CD8-positive, alpha-beta memory T cell (primary cell): ENCODE results near the gene RGS6. TPM values are rescaled to one million over a fixed set of nuclear protein-coding genes. Genes with fewer than 3 reads are reported as not detected.

ENCODE experiments used
- CTCF ChIA-PET: fragments of 350-600 bp; sonication (Branson Sonifier 250); formaldehyde crosslinking; loops from one replicate; lab custom pipeline; 2021; ENCODE audit warnings: antibody characterized with exemption; lab: Charles Lee
- POLR2A ChIA-PET: fragments of 350-600 bp; sonication (Branson Sonifier 250); formaldehyde crosslinking; loops from one replicate; lab custom pipeline; 2021; ENCODE audit warnings: antibody characterized with exemption; lab: Charles Lee
- DNase-seq, 5 donors: peaks; one replicate each; pipeline versions ENCODE4 v3.0.0 to v3.0.0-alpha.2; 2020 to 2022; ENCODE audit warnings: mixed read lengths in 1 of 5
- H3K27ac ChIP-seq: one replicate; pipeline ENCODE4 v1.7.0; 2013; ENCODE audit warnings: low read depth, mild to moderate bottlenecking, low read length, moderate library complexity
- H3K27me3 ChIP-seq: 2 replicates; pipeline ENCODE4 v1.7.0; 2013; ENCODE audit warnings: low read length, mild to moderate bottlenecking; ENCODE audit not compliant: insufficient read depth, poor library complexity, severe bottlenecking
- H3K36me3 ChIP-seq: 2 replicates; pipeline ENCODE4 v1.7.0; 2013; ENCODE audit warnings: mild to moderate bottlenecking, low read length, moderate library complexity; ENCODE audit not compliant: insufficient read depth
- H3K4me1 ChIP-seq: 2 replicates; pipeline ENCODE4 v1.7.0; 2013; ENCODE audit warnings: mild to moderate bottlenecking, low read length, moderate library complexity; ENCODE audit not compliant: insufficient read depth
- H3K4me3 ChIP-seq: 2 replicates; pipeline ENCODE4 v1.7.0; 2013; ENCODE audit warnings: mild to moderate bottlenecking, low read length
- H3K9me3 ChIP-seq: 2 replicates; pipeline ENCODE4 v1.7.0; 2013; ENCODE audit warnings: mild to moderate bottlenecking, low read length
- H3K27ac Mint-ChIP-seq, 8 donors: one replicate each; pipeline ENCODE4 v1.8.0; 2020 to 2021; ENCODE audit warnings: mixed read lengths in 8 of 8, mild to moderate bottlenecking in 6 of 8, inconsistent platforms in 3 of 8, moderate library complexity in 3 of 8
- H3K27me3 Mint-ChIP-seq, 2 donors: one replicate each; pipeline ENCODE4 v1.8.0; 2020 to 2021; ENCODE audit warnings: mixed read lengths in 2 of 2, mild to moderate bottlenecking in 1 of 2, moderate library complexity in 1 of 2
- H3K36me3 Mint-ChIP-seq, 3 donors: one replicate each; pipeline ENCODE4 v1.8.0; 2020 to 2021; ENCODE audit warnings: mixed read lengths in 3 of 3, inconsistent platforms in 1 of 3, mild to moderate bottlenecking in 1 of 3
- H3K4me1 Mint-ChIP-seq, 3 donors: one replicate each; pipeline ENCODE4 v1.8.0; 2020 to 2021; ENCODE audit warnings: mixed read lengths in 3 of 3, inconsistent platforms in 1 of 3, mild to moderate bottlenecking in 1 of 3
- H3K4me3 Mint-ChIP-seq, 7 donors: one replicate each; pipeline ENCODE4 v1.8.0; 2020 to 2021; ENCODE audit warnings: mixed read lengths in 7 of 7, mild to moderate bottlenecking in 6 of 7, moderate library complexity in 4 of 7, inconsistent platforms in 2 of 7
- H3K9me3 Mint-ChIP-seq, 5 donors: one replicate each; pipeline ENCODE4 v1.8.0; 2020 to 2022; ENCODE audit warnings: mixed read lengths in 5 of 5, mild to moderate bottlenecking in 3 of 5, moderate library complexity in 2 of 5, inconsistent platforms in 1 of 5
- polyA plus RNA-seq: library from polyadenylated mRNA; unstranded; fragments of 300-500 nt; fragmentation: Illumina TruSeq; gene quantifications from one replicate; pipeline ENCODE4 v1.2.3, GENCODE V29; 2021
- total RNA-seq, 2 experiments: library from RNA; stranded (reverse); gene quantifications; one replicate each; pipeline ENCODE4 v1.2.3, GENCODE V29; 2021

The RGS6 gene
- total and polyA plus RNA-seq, 3 experiments from 2014 or later: 0.60 to 0.88 TPM; not detected in 1

GRCh38 chr14:71956920-71957563 is 24.8 kb downstream of the RGS6 start:
- DNase-seq: no peak
- H3K9me3 ChIP-seq: no peaks in the 10 kb centered on the region
- no peak overlapping the region for H3K27ac ChIP-seq
- H3K4me3 ChIP-seq: no peak overlapping the region
- no peaks in the 10 kb centered on the region for H3K36me3 ChIP-seq
- no peaks in the 10 kb centered on the region for H3K4me1 Mint-ChIP-seq
- H3K27ac Mint-ChIP-seq: no peak overlapping the region
- H3K4me3 Mint-ChIP-seq: no peak overlapping the region
- no peaks in the 10 kb centered on the region for H3K36me3 Mint-ChIP-seq
- no peaks in the 10 kb centered on the region for H3K27me3 ChIP-seq
- ChIA-PET POLR2A (no interaction called here), CTCF (no interaction called here)
- peaks cover 0 to 2% (median 0%) of the 10 kb centered on the region in 5 donors for H3K9me3 Mint-ChIP-seq
- peaks cover 4 to 26% of the 10 kb centered on the region in 2 donors for H3K27me3 Mint-ChIP-seq
- H3K4me1 ChIP-seq: no peaks in the 10 kb centered on the region

- Histone ChIP-seq H3K9me3 (no peaks in the 10 kb centered on the region), H3K36me3 (no peaks in the 10 kb centered on the region), H3K27ac (no peak overlapping the region), H3K4me3 (no peak overlapping the region), H3K27me3 (no peaks in the 10 kb centered on the region), H3K4me1 (no peaks in the 10 kb centered on the region)
- H3K27ac Mint-ChIP-seq: no peak overlapping the region
- CTCF ChIA-PET: no interaction called here
- no peak for DNase-seq
- peaks cover 4 to 35% of the 10 kb centered on the region in 2 donors for H3K27me3 Mint-ChIP-seq
- no peaks in the 10 kb centered on the region for H3K4me1 Mint-ChIP-seq
- POLR2A ChIA-PET: no interaction called here
- no peak overlapping the region for H3K4me3 Mint-ChIP-seq
- no peaks in the 10 kb centered on the region for H3K36me3 Mint-ChIP-seq
- peaks cover 0 to 2% (median 0%) of the 10 kb centered on the region in 5 donors for H3K9me3 Mint-ChIP-seq
Measured at GRCh38 chr14:71959055-71959454, 26.8 kb downstream of the RGS6 start.

- POLR2A ChIA-PET: no interaction called here
- DNase-seq: no peak
- Mint-ChIP-seq H3K4me3 (no peak overlapping the region), H3K4me1 (no peaks in the 10 kb centered on the region), H3K27ac (no peak overlapping the region), H3K36me3 (no peaks in the 10 kb centered on the region), H3K27me3 (peaks cover 4 to 35% of the 10 kb centered on the region in 2 donors), H3K9me3 (peaks cover 0 to 2% (median 0%) of the 10 kb centered on the region in 5 donors)
- H3K36me3 ChIP-seq: no peaks in the 10 kb centered on the region
- H3K9me3 ChIP-seq: no peaks in the 10 kb centered on the region
- H3K4me1 ChIP-seq: no peaks in the 10 kb centered on the region
- CTCF ChIA-PET: no interaction called here
- no peak overlapping the region for H3K27ac ChIP-seq
- no peaks in the 10 kb centered on the region for H3K27me3 ChIP-seq
- H3K4me3 ChIP-seq: no peak overlapping the region
Measured at GRCh38 chr14:71960494-71961353, 28.5 kb downstream of the RGS6 start.

- Mint-ChIP-seq H3K4me1 (no peaks in the 10 kb centered on the region), H3K27ac (no peak overlapping the region), H3K36me3 (no peaks in the 10 kb centered on the region), H3K27me3 (peaks cover 4 to 31% of the 10 kb centered on the region in 2 donors), H3K4me3 (no peak overlapping the region), H3K9me3 (peaks cover 0 to 2% (median 0%) of the 10 kb centered on the region in 5 donors)
- H3K27me3 ChIP-seq: no peaks in the 10 kb centered on the region
- no peak overlapping the region for H3K4me3 ChIP-seq
- H3K36me3 ChIP-seq: no peaks in the 10 kb centered on the region
- H3K27ac ChIP-seq: no peak overlapping the region
- no peaks in the 10 kb centered on the region for H3K4me1 ChIP-seq
- no peaks in the 10 kb centered on the region for H3K9me3 ChIP-seq
- CTCF ChIA-PET: no interaction called here
- DNase-seq: no peak
- POLR2A ChIA-PET: no interaction called here
Measured at GRCh38 chr14:71961972-71962371, 29.7 kb downstream of the RGS6 start.

GRCh38 chr14:71964716-71965115 is 32.5 kb downstream of the RGS6 start:
- Histone ChIP-seq H3K4me3 (no peak overlapping the region), H3K9me3 (no peaks in the 10 kb centered on the region), H3K4me1 (no peaks in the 10 kb centered on the region), H3K27ac (no peak overlapping the region), H3K36me3 (no peaks in the 10 kb centered on the region), H3K27me3 (no peaks in the 10 kb centered on the region)
- DNase-seq: no peak
- Mint-ChIP-seq H3K9me3 (peaks cover 0 to 7% (median 0%) of the 10 kb centered on the region in 5 donors), H3K4me1 (no peaks in the 10 kb centered on the region), H3K4me3 (no peak overlapping the region), H3K36me3 (no peaks in the 10 kb centered on the region), H3K27me3 (peaks cover 4 to 15% of the 10 kb centered on the region in 2 donors), H3K27ac (peak overlapping the region in 1 of 8 donors; percentile 46)
- ChIA-PET POLR2A (no interaction called here), CTCF (no interaction called here)

- Mint-ChIP-seq H3K4me1 (no peaks in the 10 kb centered on the region), H3K9me3 (peaks cover 0 to 7% (median 0%) of the 10 kb centered on the region in 5 donors), H3K36me3 (no peaks in the 10 kb centered on the region), H3K27me3 (peaks cover 1 to 13% of the 10 kb centered on the region in 2 donors), H3K27ac (no peak overlapping the region), H3K4me3 (no peak overlapping the region)
- no peaks in the 10 kb centered on the region for H3K27me3 ChIP-seq
- ChIA-PET CTCF (no interaction called here), POLR2A (no interaction called here)
- H3K36me3 ChIP-seq: no peaks in the 10 kb centered on the region
- H3K4me1 ChIP-seq: no peaks in the 10 kb centered on the region
- H3K9me3 ChIP-seq: no peaks in the 10 kb centered on the region
- no peak for DNase-seq
- H3K27ac ChIP-seq: no peak overlapping the region
- H3K4me3 ChIP-seq: no peak overlapping the region
Measured at GRCh38 chr14:71966528-71966927, 34.3 kb downstream of the RGS6 start.

- no peaks in the 10 kb centered on the region for H3K4me1 ChIP-seq
- ChIA-PET POLR2A (no interaction called here), CTCF (no interaction called here)
- no peaks in the 10 kb centered on the region for H3K4me1 Mint-ChIP-seq
- DNase-seq: no peak
- H3K9me3 ChIP-seq: no peaks in the 10 kb centered on the region
- H3K27me3 Mint-ChIP-seq: peaks cover 1 to 12% of the 10 kb centered on the region in 2 donors
- H3K4me3 Mint-ChIP-seq: no peak overlapping the region
- no peaks in the 10 kb centered on the region for H3K36me3 ChIP-seq
- no peaks in the 10 kb centered on the region for H3K36me3 Mint-ChIP-seq
- no peaks in the 10 kb centered on the region for H3K27me3 ChIP-seq
- H3K27ac ChIP-seq: no peak overlapping the region
- H3K4me3 ChIP-seq: no peak overlapping the region
- peak overlapping the region in 1 of 8 donors; percentile 40 for H3K27ac Mint-ChIP-seq
- H3K9me3 Mint-ChIP-seq: peaks cover 0 to 8% (median 4%) of the 10 kb centered on the region in 5 donors
Measured at GRCh38 chr14:71967704-71968103, 35.5 kb downstream of the RGS6 start.

- Mint-ChIP-seq H3K4me1 (no peaks in the 10 kb centered on the region), H3K27ac (no peak overlapping the region), H3K36me3 (no peaks in the 10 kb centered on the region), H3K9me3 (peaks cover 0 to 8% (median 4%) of the 10 kb centered on the region in 5 donors), H3K4me3 (no peak overlapping the region), H3K27me3 (peaks cover 1 to 4% of the 10 kb centered on the region in 2 donors)
- Histone ChIP-seq H3K36me3 (no peaks in the 10 kb centered on the region), H3K9me3 (no peaks in the 10 kb centered on the region), H3K27ac (no peak overlapping the region), H3K4me1 (no peaks in the 10 kb centered on the region), H3K27me3 (no peaks in the 10 kb centered on the region), H3K4me3 (no peak overlapping the region)
- no peak for DNase-seq
- CTCF ChIA-PET: no interaction called here
- POLR2A ChIA-PET: no interaction called here
Measured at GRCh38 chr14:71970272-71970671, 38.0 kb downstream of the RGS6 start.
